Common myeloid progenitor, CD34-positive (primary cell): ENCODE results near the gene RUNX1.
A peak's percentile ranks its signal among the peaks of the same experiment; 100 is the strongest.

Source experiments
- CTCF ChIA-PET: fragments of 350-600 bp; sonication (Branson Sonifier 250); formaldehyde crosslinking; loops from one replicate; lab custom pipeline; 2021; ENCODE audit warnings: antibody characterized with exemption; lab: Charles Lee
- POLR2A ChIA-PET: fragments of 350-600 bp; sonication (Branson Sonifier 250); formaldehyde crosslinking; loops from one replicate; lab custom pipeline; 2021; ENCODE audit warnings: antibody characterized with exemption; lab: Charles Lee
- DNase-seq, 3 donors: peaks; one replicate each; pipeline versions ENCODE4 v3.0.0 to v3.0.0-alpha.2; 2013
- H3K27ac ChIP-seq, 2 experiments: 1 replicate in 1 of 2; 2 replicates in 1 of 2; pipeline ENCODE4 v1.7.0; 2013; ENCODE audit warnings: inconsistent platforms in 2 of 2, low read length in 2 of 2, mild to moderate bottlenecking in 2 of 2, low read depth in 1 of 2, moderate library complexity in 1 of 2; ENCODE audit not compliant: severe bottlenecking in 2 of 2, insufficient read depth in 1 of 2, poor library complexity in 1 of 2
- H3K27me3 ChIP-seq, 5 experiments: replicated peaks in 2 of 5; 1 replicate in 3 of 5; 2 replicates in 2 of 5; pipeline versions ENCODE4 v1.6.1 to v1.7.0; 2013; ENCODE audit warnings: low read length in 4 of 5, mild to moderate bottlenecking in 2 of 5, moderate library complexity in 2 of 5, inconsistent platforms in 1 of 5; ENCODE audit not compliant: insufficient read depth in 5 of 5, control insufficient read depth in 4 of 5
- H3K36me3 ChIP-seq, 4 experiments: 1 replicate in 2 of 4; 2 replicates in 2 of 4; pipeline versions ENCODE4 v1.6.1 to v1.7.0; 2013; ENCODE audit warnings: low read length in 3 of 4, control low read depth in 1 of 4, mild to moderate bottlenecking in 1 of 4; ENCODE audit not compliant: control insufficient read depth in 4 of 4, insufficient read depth in 4 of 4
- H3K4me1 ChIP-seq, 4 experiments: 1 replicate in 3 of 4; 2 replicates in 1 of 4; pipeline versions ENCODE4 v1.6.1 to v1.7.1; 2013; ENCODE audit warnings: low read length in 3 of 4, mild to moderate bottlenecking in 3 of 4, control low read depth in 1 of 4, inconsistent platforms in 1 of 4, moderate library complexity in 1 of 4; ENCODE audit not compliant: control insufficient read depth in 4 of 4, insufficient read depth in 4 of 4; ENCODE audit errors: control extremely low read depth in 1 of 4
- H3K4me3 ChIP-seq, 7 experiments: 1 replicate in 4 of 7; 2 replicates in 3 of 7; pipeline versions ENCODE4 v1.5.1 to v1.7.0; 2013; ENCODE audit warnings: mild to moderate bottlenecking in 7 of 7, low read length in 6 of 7, moderate library complexity in 6 of 7, inconsistent platforms in 2 of 7, low read depth in 2 of 7, control low read depth in 1 of 7; ENCODE audit not compliant: insufficient read depth in 4 of 7, control insufficient read depth in 1 of 7; ENCODE audit errors: extremely low read depth in 1 of 7
- H3K9me3 ChIP-seq, 5 experiments: 1 replicate in 4 of 5; 2 replicates in 1 of 5; pipeline versions ENCODE4 v1.6.1 to v1.7.1; 2013; ENCODE audit warnings: low read length in 4 of 5, mild to moderate bottlenecking in 2 of 5, inconsistent platforms in 1 of 5, low read depth in 1 of 5, moderate library complexity in 1 of 5; ENCODE audit not compliant: control insufficient read depth in 4 of 5, insufficient read depth in 2 of 5; ENCODE audit errors: control extremely low read depth in 1 of 5
- WGBS: methylation state at CpG from one replicate; pipeline ENCODE4 v1.1.5; 2013; ENCODE audit not compliant: insufficient coverage; 5-methylcytosine and 5-hydroxymethylcytosine counted together

RUNX1 gene

DNA sequence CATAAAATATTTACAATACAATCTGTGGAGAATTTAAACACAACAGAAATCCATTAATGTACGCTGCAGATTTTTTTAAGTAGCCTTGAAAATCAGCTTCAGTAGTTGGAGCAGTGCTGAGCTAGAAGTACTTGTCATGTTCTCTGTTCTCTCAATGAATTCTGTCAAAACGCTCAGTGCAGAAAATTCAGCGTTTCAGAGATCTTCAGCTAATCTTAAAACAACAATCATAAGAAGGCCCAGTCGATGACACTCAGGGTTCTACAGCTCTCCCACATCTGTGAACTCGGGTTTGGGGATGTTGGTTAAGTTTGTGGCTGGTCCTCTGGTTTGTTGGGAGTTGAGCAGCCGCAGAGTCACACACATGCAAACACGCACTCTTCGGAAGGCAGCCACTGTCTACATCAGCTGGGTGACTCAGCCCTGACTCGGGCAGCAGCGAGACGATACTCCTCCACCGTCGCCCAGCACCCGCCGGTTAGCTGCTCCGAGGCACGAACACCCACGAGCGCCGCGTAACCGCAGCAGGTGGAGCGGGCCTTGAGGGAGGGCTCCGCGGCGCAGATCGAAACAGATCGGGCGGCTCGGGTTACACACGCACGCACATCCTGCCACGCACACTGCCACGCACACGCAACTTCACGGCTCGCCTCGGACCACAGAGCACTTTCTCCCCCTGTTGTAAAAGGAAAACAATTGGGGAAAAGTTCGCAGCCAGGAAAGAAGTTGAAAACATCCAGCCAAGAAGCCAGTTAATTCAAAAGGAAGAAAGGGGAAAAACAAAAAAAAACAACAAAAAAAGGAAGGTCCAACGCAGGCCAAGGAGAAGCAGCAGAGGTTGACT, 161.2 kb downstream of the RUNX1 start:
- peaks cover 37 to 80% (median 46%) of the 10 kb centered on the region in 4 experiments for H3K4me1 ChIP-seq
- peak overlapping the region; percentile 47 to 99 (median 87) for H3K4me3 ChIP-seq
- CTCF ChIA-PET = interaction anchor here (0.8 to 5.3 kb wide), 14 partner anchors 8 to 620 kb away, joined by 3 to 46 read pairs (median 6); no protein-coding TSS in a partner anchor

DNA sequence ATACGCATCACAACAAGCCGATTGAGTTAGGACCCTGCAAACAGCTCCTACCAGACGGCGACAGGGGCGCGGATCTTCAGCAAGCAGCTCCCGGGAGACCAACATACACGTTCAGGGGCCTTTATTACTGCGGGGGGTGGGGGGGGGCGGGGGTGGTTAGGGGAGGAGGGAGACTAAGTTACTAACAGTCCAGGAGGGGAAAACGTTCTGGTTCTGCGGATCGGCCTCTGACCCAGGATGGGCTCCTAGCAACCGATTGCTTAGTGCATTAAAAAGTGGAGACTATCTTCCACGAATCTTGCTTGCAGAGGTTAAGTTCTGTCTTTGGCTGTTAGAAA, 162.0 kb downstream of the RUNX1 start:
- WGBS = no CpG with 5 or more reads among the region's 15 CpGs
- no peak for DNase-seq
- H3K4me3 ChIP-seq = peak overlapping the region; percentile 68 to 99 (median 87)
- ChIA-PET CTCF (interaction anchor here (0.9 to 5.3 kb wide), 11 partner anchors 10 to 621 kb away, joined by 3 to 46 read pairs (median 6); no protein-coding TSS in a partner anchor), POLR2A (interaction anchor here (0.9 to 4.5 kb wide), 3 partner anchors 140 to 1051 kb away, joined by 3 to 51 read pairs (median 26); no protein-coding TSS in a partner anchor)
- H3K36me3 ChIP-seq = peaks cover 0 to 51% (median 22%) of the 10 kb centered on the region in 4 experiments
- no peaks in the 10 kb centered on the region for H3K27me3 ChIP-seq
- no peaks in the 10 kb centered on the region for H3K9me3 ChIP-seq
- peak overlapping the region; percentile 83 to 95 for H3K27ac ChIP-seq
- H3K4me1 ChIP-seq = peaks cover 37 to 80% (median 53%) of the 10 kb centered on the region in 4 experiments

More for the DNA sequence above, 161.2 kb downstream of the RUNX1 start:
- no peaks in the 10 kb centered on the region for H3K9me3 ChIP-seq
- DNase-seq = peak; percentile 85 to 94 (median 92)
- whole genome bisulfite sequencing = 0% methylated on average over 7 of the region's 40 CpGs
- H3K36me3 ChIP-seq = peaks cover 0 to 42% (median 21%) of the 10 kb centered on the region in 4 experiments
- H3K27ac ChIP-seq = peak overlapping the region; percentile 83 to 95
- POLR2A ChIA-PET = interaction anchor here (0.6 to 4.5 kb wide), 12 partner anchors 8 to 1050 kb away, joined by 3 to 51 read pairs (median 3); no protein-coding TSS in a partner anchor
- H3K27me3 ChIP-seq = no peaks in the 10 kb centered on the region

DNA sequence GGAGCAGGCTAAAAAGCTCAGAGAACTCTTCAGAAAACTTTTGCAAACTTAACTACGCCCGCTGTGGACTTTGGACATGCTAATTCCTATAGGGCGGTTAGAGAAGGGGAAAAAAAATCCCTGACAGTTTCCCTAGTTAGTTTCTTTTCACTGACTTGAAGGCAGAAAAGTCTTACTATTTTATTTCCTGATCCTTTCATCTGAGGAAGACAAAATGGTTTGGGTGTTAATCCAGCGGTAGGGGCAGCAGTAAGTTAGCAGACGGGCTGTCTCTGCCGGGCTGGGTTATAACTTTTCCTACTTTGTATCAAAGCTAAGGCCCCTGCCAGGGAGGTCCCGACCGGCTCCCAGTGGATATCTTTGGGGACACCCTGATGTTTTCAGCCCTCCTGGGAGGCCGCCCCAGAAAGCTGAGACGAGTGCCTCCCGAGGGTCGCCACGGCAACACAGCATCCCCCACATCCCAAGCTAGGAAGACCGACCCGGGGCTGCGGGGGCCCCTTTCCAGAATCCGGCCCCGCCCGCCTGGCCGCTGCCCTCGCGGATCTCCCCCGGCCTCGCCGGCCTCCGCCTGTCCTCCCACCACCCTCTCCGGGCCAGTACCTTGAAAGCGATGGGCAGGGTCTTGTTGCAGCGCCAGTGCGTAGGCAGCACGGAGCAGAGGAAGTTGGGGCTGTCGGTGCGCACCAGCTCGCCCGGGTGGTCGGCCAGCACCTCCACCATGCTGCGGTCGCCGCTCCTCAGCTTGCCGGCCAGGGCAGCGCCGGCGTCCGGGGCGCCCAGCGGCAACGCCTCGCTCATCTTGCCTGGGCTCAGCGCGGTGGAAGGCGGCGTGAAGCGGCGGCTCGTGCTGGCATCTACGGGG, 162.6 kb downstream of the RUNX1 start:
- H3K36me3 ChIP-seq = peaks cover 0 to 55% (median 22%) of the 10 kb centered on the region in 4 experiments
- peaks cover 37 to 80% (median 54%) of the 10 kb centered on the region in 4 experiments for H3K4me1 ChIP-seq
- CTCF ChIA-PET = interaction anchor here (1.2 to 5.3 kb wide), 8 partner anchors 25 to 514 kb away, joined by 3 to 46 read pairs (median 4); no protein-coding TSS in a partner anchor
- H3K27me3 ChIP-seq = no peaks in the 10 kb centered on the region
- DNase-seq = peak in 1 of 3 donors; percentile 50
- POLR2A ChIA-PET = interaction anchor here (1.3 to 3.8 kb wide), 2 partner anchors 140 to 161 kb away, joined by 3 to 26 read pairs; no protein-coding TSS in a partner anchor
- H3K4me3 ChIP-seq = peak overlapping the region; percentile 68 to 99 (median 87)
- WGBS = 10% methylated on average over 49 of the region's 56 CpGs
- peak overlapping the region; percentile 75 to 84 for H3K27ac ChIP-seq
- H3K9me3 ChIP-seq = no peaks in the 10 kb centered on the region

DNA sequence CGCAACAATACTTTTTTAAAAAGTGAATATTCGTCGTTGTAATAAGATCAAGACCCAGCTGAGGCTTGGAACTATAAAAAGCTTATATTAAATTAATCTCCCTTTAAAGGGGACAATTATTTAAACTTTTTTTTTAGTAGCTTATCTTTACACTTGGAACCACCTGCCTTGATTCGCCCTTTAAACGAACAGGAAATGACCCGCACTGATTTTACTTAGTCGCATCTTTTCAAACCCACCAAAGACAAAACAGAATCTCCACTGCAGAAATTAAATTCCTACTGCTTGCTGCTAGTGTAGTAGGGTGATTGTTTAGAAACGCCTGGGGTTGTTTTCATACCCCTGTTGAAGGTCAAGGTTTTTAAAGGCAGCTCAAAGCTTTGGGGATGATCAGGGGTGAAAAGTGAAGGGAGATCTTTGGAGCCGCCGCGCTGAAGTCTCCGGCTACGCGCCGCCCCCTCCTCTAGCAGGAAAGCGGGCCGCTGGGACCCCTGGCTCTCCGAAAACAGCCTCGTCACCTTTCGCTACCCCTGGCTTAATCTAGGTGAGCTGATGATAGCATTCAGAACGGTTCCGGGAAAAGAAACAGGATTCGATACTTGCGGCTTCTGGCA, 163.4 kb downstream of the RUNX1 start:
- Histone ChIP-seq H3K4me1 (peaks cover 35 to 75% (median 51%) of the 10 kb centered on the region in 4 experiments), H3K4me3 (peak overlapping the region; percentile 30 to 99 (median 87)), H3K27me3 (no peaks in the 10 kb centered on the region), H3K36me3 (peaks cover 3 to 60% (median 25%) of the 10 kb centered on the region in 4 experiments), H3K9me3 (no peaks in the 10 kb centered on the region), H3K27ac (peak overlapping the region; percentile 75 to 84)
- ChIA-PET POLR2A (interaction anchor here (1.3 to 3.8 kb wide), 2 partner anchors 141 to 162 kb away, joined by 3 to 26 read pairs; no protein-coding TSS in a partner anchor), CTCF (interaction anchor here (1.2 to 5.3 kb wide), 9 partner anchors 14 to 515 kb away, joined by 3 to 46 read pairs (median 4); no protein-coding TSS in a partner anchor)
- 14% methylated on average over 15 of the region's 24 CpGs for WGBS
- no peak for DNase-seq

DNA sequence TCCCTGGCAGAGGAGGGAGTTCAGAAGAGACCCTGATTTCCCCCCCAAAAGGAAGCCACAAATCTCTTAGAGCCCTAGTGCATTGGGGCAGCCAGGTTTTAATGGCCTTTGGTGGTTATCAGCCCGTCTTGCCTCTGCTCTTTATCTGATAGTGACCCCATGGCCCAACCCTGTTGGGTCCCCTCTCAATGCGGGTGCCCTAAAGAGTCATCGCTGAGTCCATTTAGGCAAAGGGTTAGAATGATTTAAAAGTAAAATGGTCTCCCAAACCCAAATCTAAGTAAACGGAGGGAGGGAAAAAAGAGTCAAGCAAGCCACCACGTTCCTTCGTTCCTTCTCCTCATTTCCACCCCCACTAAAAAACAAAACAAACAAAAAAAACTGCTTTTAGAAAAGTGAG, 164.0 kb downstream of the RUNX1 start:
- Histone ChIP-seq H3K4me3 (peak overlapping the region in 6 of 7 experiments; percentile 83 to 99 (median 89)), H3K27ac (peak overlapping the region; percentile 75 to 84), H3K27me3 (no peaks in the 10 kb centered on the region), H3K9me3 (no peaks in the 10 kb centered on the region), H3K4me1 (peaks cover 33 to 69% (median 48%) of the 10 kb centered on the region in 4 experiments), H3K36me3 (peaks cover 3 to 66% (median 31%) of the 10 kb centered on the region in 4 experiments)
- ChIA-PET CTCF (interaction anchor here (0.8 to 5.3 kb wide), 9 partner anchors 10 to 516 kb away, joined by 3 to 46 read pairs (median 3); no protein-coding TSS in a partner anchor), POLR2A (interaction anchor here (3.8 kb wide), 1 partner anchor 162 kb away, joined by 26 read pairs; no protein-coding TSS in a partner anchor)
- WGBS = 14% methylated on average over 2 of the region's 6 CpGs
- DNase-seq = no peak
